GDM1 (cell line): ENCODE measurements around the gene RGS6.

Experiments
- DNase-seq: peaks from one replicate; lab custom pipeline; 2025; lab: John Stamatoyannopoulos, UW

The RGS6 gene

GRCh38 chr14:72247896-72248465 is 315.8 kb downstream of the RGS6 start:
- DNase-seq: no peak

GRCh38 chr14:72253503-72253902 is 321.3 kb downstream of the RGS6 start:
- no peak for DNase-seq

GRCh38 chr14:72254202-72254936 is 322.1 kb downstream of the RGS6 start:
- no peak for DNase-seq

- no peak for DNase-seq
Measured at GRCh38 chr14:72254937-72255472, 322.8 kb downstream of the RGS6 start.

- DNase-seq: no peak
Measured at GRCh38 chr14:72256055-72256454, 323.8 kb downstream of the RGS6 start.

- no peak for DNase-seq
Measured at GRCh38 chr14:72261068-72261467, 328.8 kb downstream of the RGS6 start.

GRCh38 chr14:72262771-72263170 is 330.5 kb downstream of the RGS6 start:
- no peak for DNase-seq

- DNase-seq: no peak
Measured at GRCh38 chr14:72264716-72265115, 332.5 kb downstream of the RGS6 start.

GRCh38 chr14:72270147-72270727 is 338.0 kb downstream of the RGS6 start:
- DNase-seq: no peak

- DNase-seq: no peak
Measured at GRCh38 chr14:72270749-72271148, 338.5 kb downstream of the RGS6 start.

GRCh38 chr14:72275242-72275641 is 343.0 kb downstream of the RGS6 start:
- no peak for DNase-seq

- no peak for DNase-seq
Measured at GRCh38 chr14:72278316-72278715, 346.1 kb downstream of the RGS6 start.

GRCh38 chr14:72284176-72284575 is 351.9 kb downstream of the RGS6 start:
- no peak for DNase-seq

GRCh38 chr14:72290241-72290640 is 358.0 kb downstream of the RGS6 start:
- DNase-seq: no peak

GRCh38 chr14:72291908-72292688 is 359.9 kb downstream of the RGS6 start:
- peak; percentile 37 for DNase-seq

- DNase-seq: no peak
Measured at GRCh38 chr14:72292689-72293024, 360.4 kb downstream of the RGS6 start.

GRCh38 chr14:72301352-72301751 is 369.1 kb downstream of the RGS6 start:
- no peak for DNase-seq

GRCh38 chr14:72303930-72304329 is 371.7 kb downstream of the RGS6 start:
- no peak for DNase-seq

GRCh38 chr14:72305561-72305960 is 373.3 kb downstream of the RGS6 start:
- no peak for DNase-seq

GRCh38 chr14:72308967-72309485 is 376.8 kb downstream of the RGS6 start:
- no peak for DNase-seq

GRCh38 chr14:72311116-72311515 is 378.9 kb downstream of the RGS6 start:
- DNase-seq: no peak

GRCh38 chr14:72311516-72311915 is 379.3 kb downstream of the RGS6 start:
- no peak for DNase-seq
